HepG2 (cell line): Measurements from ENCODE around the gene EMID1. TPM values are rescaled to one million over a fixed set of nuclear protein-coding genes. Genes with fewer than 3 reads are reported as not detected.

Source experiments
- ARID5B ChIP-seq: IDR thresholded peaks from 2 replicates; pipeline ENCODE4 v1.4.0; 2020; ENCODE audit warnings: mild to moderate bottlenecking, missing genetic modification reagents
- CBX5 ChIP-seq: sonication (generic); formaldehyde crosslinking; IDR thresholded peaks from 2 replicates; pipeline ENCODE4 v1.4.0; 2020; ENCODE audit warnings: missing genetic modification reagents, borderline replicate concordance
- ERF ChIP-seq: IDR thresholded peaks from 2 replicates; pipeline ENCODE4 v1.6.1; 2018; ENCODE audit warnings: missing biosample characterization, missing genetic modification reagents
- FOXM1 ChIP-seq: sonication (generic); formaldehyde crosslinking; IDR thresholded peaks from 2 replicates; pipeline ENCODE4 v1.5.0; 2020; ENCODE audit warnings: missing genetic modification reagents
- HNF4A ChIP-seq: sonication (generic); formaldehyde crosslinking; IDR thresholded peaks from 2 replicates; pipeline ENCODE4 v1.4.0; 2020; ENCODE audit warnings: missing genetic modification reagents
- HOXA3 ChIP-seq: sonication (generic); formaldehyde crosslinking; IDR thresholded peaks from 2 replicates; pipeline ENCODE4 v1.5.0; 2020; ENCODE audit warnings: missing genetic modification reagents
- MAX ChIP-seq: IDR thresholded peaks from 2 replicates; pipeline ENCODE4 v1.6.1; 2012; ENCODE audit warnings: inconsistent platforms
- PATZ1 ChIP-seq: sonication (generic); formaldehyde crosslinking; IDR thresholded peaks from 2 replicates; pipeline ENCODE4 v1.4.0; 2020; ENCODE audit warnings: missing genetic modification reagents
- SMAD9 ChIP-seq: sonication (generic); formaldehyde crosslinking; IDR thresholded peaks from 2 replicates; pipeline ENCODE4 v1.5.1; 2020; ENCODE audit warnings: mild to moderate bottlenecking, missing genetic modification reagents
- SRF ChIP-seq: IDR thresholded peaks from 2 replicates; pipeline ENCODE4 v1.6.1; 2011; ENCODE audit warnings: mild to moderate bottlenecking, low read depth, low read length, moderate library complexity
- THAP9 ChIP-seq: sonication (generic); formaldehyde crosslinking; IDR thresholded peaks from 2 replicates; pipeline ENCODE4; 2020; ENCODE audit warnings: missing genetic modification reagents, mild to moderate bottlenecking, borderline replicate concordance
- TMF1 ChIP-seq: sonication (generic); formaldehyde crosslinking; IDR thresholded peaks from 2 replicates; pipeline ENCODE4 v1.8.1; 2022; ENCODE audit warnings: low read depth, missing genetic modification reagents
- ZBTB14 ChIP-seq: sonication (generic); formaldehyde crosslinking; IDR thresholded peaks from 2 replicates; pipeline ENCODE4 v1.4.0; 2020; ENCODE audit warnings: missing genetic modification reagents
- ZKSCAN1 ChIP-seq: fragments of 150-350 bp; IDR thresholded peaks from 2 replicates; pipeline ENCODE4 v1.6.1; 2014; ENCODE audit warnings: low read length
- ZMYM2 ChIP-seq: sonication (generic); formaldehyde crosslinking; IDR thresholded peaks from 2 replicates; pipeline ENCODE4 v1.8.0; 2022; ENCODE audit warnings: mild to moderate bottlenecking, missing genetic modification reagents
- ZMYM3 ChIP-seq: sonication (generic); formaldehyde crosslinking; IDR thresholded peaks from 2 replicates; pipeline ENCODE4 v1.5.1; 2020; ENCODE audit warnings: mild to moderate bottlenecking, missing genetic modification reagents
- ZNF20 ChIP-seq: sonication (generic); formaldehyde crosslinking; IDR thresholded peaks from 2 replicates; pipeline ENCODE4 v1.4.0; 2020; ENCODE audit warnings: mild to moderate bottlenecking, moderate library complexity, missing genetic modification reagents
- polyA plus RNA-seq, 8 experiments: library from polyadenylated mRNA; depleted of rRNA in 3 of 8; stranded (reverse) in 7 of 8; unstranded in 1 of 8; fragments of >200 nt; fragmentation: Illumina TruSeq in 4 of 8; extraction: Trizol in 4 of 8; gene quantifications; 2 replicates each; pipeline versions ENCODE4 v1.2.1 to v1.2.3, GENCODE V29; 2011 to 2016; ENCODE audit warnings: low read depth in 4 of 8, missing spikeins in 1 of 8, mixed read lengths in 1 of 8; ENCODE audit not compliant: insufficient read depth in 1 of 8
- total RNA-seq, 5 experiments: library from RNA; depleted of rRNA; stranded (reverse); fragments of >200 nt; fragmentation: Illumina TruSeq; extraction: Trizol; gene quantifications; 2 replicates each; pipeline ENCODE4 v1.2.3, GENCODE V29; 2016; ENCODE audit warnings: low read depth in 1 of 5

Gene EMID1
- total and polyA plus RNA-seq, 2 of the 13 experiments (the other 11 are each of a cell fraction or from before 2014, with no cell fraction given), result 0.45 to 0.82 TPM

GRCh38 chr22:29183971-29184848, 21.5 kb upstream of the EMID1 start (continued):
- TF ChIP-seq HOXA3 (CRISPR knock-in tag), result peak; percentile 18; the same call in 1 of the 2 replicates
- TF ChIP-seq ZMYM3 (CRISPR knock-in tag), result peak; percentile 86
- TF ChIP-seq HNF4A (CRISPR knock-in tag), result peak; percentile 34; the same call in 1 of the 2 replicates
- no peak for TF ChIP-seq TMF1
- TF ChIP-seq SMAD9 (CRISPR knock-in tag), result no peak
- TF ChIP-seq SRF, result no peak
- no peak for TF ChIP-seq ZNF20 (CRISPR knock-in tag)
- no peak for TF ChIP-seq THAP9 (CRISPR knock-in tag)
- peak; percentile 32; the same call in 1 of the 2 replicates for TF ChIP-seq MAX
- TF ChIP-seq ZMYM2 (CRISPR knock-in tag), result peak; percentile 68; the same call in 1 of the 2 replicates
- no peak for TF ChIP-seq ZBTB14 (CRISPR knock-in tag)
- 0 out of 2 replicates have a peak, but pooled peaks have one; percentile 27 for TF ChIP-seq ERF
- no peak for TF ChIP-seq CBX5
- TF ChIP-seq PATZ1 (CRISPR knock-in tag), result no peak
- peak; percentile 16; the same call in 1 of the 2 replicates for TF ChIP-seq ARID5B (CRISPR knock-in tag)
- no peak for TF ChIP-seq FOXM1 (CRISPR knock-in tag)
- peak; percentile 79 for TF ChIP-seq ZKSCAN1
